B cell (primary cell): ENCODE results near the gene MYF5. TPM values are rescaled to one million over a fixed set of nuclear protein-coding genes. Genes with fewer than 3 reads are reported as not detected.

Experiments used
- ATAC-seq: fragments of 200-7000 bp; cut with Tn5 transposase; one replicate; pipeline ENCODE4 v1.10.0; 2021; ENCODE audit warnings: low read depth, mild to moderate bottlenecking, moderate number of reproducible peaks, moderate library complexity
- CTCF ChIA-PET: fragments of 350-600 bp; sonication (Branson Sonifier 250); formaldehyde crosslinking; loops from one replicate; lab custom pipeline; 2021; ENCODE audit warnings: antibody characterized with exemption, inconsistent platforms; lab: Charles Lee
- POLR2A ChIA-PET: fragments of 350-600 bp; sonication (Branson Sonifier 250); formaldehyde crosslinking; loops from one replicate; lab custom pipeline; 2021; ENCODE audit warnings: antibody characterized with exemption; lab: Charles Lee
- DNase-seq: peaks from one replicate; pipeline ENCODE4 v3.0.0; 2013
- H2AFZ ChIP-seq: 2 replicates; pipeline ENCODE4 v1.6.1; 2012; ENCODE audit warnings: mild to moderate bottlenecking, low read depth, low read length; ENCODE audit not compliant: insufficient read depth, poor library complexity, severe bottlenecking
- H3K27ac ChIP-seq, 2 donors: 1 replicate in 1 of 2; 2 replicates in 1 of 2; pipeline ENCODE4 v1.5.1; 2012 to 2013; ENCODE audit warnings: low read length in 2 of 2, mild to moderate bottlenecking in 2 of 2, moderate library complexity in 1 of 2
- H3K27me3 ChIP-seq, 4 experiments: fragments of 200-600 bp in 1 of 4; sonication (generic) in 1 of 4; replicated peaks in 1 of 4; 1 replicate in 2 of 4; 2 replicates in 2 of 4; pipeline versions ENCODE4 v1.6.1 to v1.7.0; 2013 to 2016; ENCODE audit warnings: low read length in 3 of 4, mild to moderate bottlenecking in 2 of 4, mixed read lengths in 1 of 4, moderate library complexity in 1 of 4; ENCODE audit not compliant: insufficient read depth in 4 of 4, control insufficient read depth in 3 of 4; ENCODE audit errors: control extremely low read depth in 1 of 4
- H3K36me3 ChIP-seq, 2 experiments: replicated peaks in 1 of 2; 1 replicate in 1 of 2; 2 replicates in 1 of 2; pipeline versions ENCODE4 v1.6.1 to v1.7.1; 2013; ENCODE audit warnings: low read length in 1 of 2; ENCODE audit not compliant: insufficient read depth in 2 of 2, control insufficient read depth in 1 of 2; ENCODE audit errors: control extremely low read depth in 1 of 2, extremely low read depth in 1 of 2
- H3K4me1 ChIP-seq, 2 donors: fragments of 200-600 bp in 1 of 2; sonication (generic) in 1 of 2; 1 replicate in 1 of 2; 2 replicates in 1 of 2; pipeline versions ENCODE4 v1.5.1 to v1.6.1; 2013 to 2017; ENCODE audit warnings: low read length in 2 of 2; ENCODE audit not compliant: control insufficient read depth in 2 of 2, insufficient read depth in 2 of 2
- H3K4me2 ChIP-seq: replicated peaks from 2 replicates; pipeline ENCODE3; 2012; ENCODE audit warnings: mild to moderate bottlenecking, low read depth, low read length; ENCODE audit not compliant: poor library complexity, severe bottlenecking
- H3K4me3 ChIP-seq, 5 experiments: fragments of 200-600 bp in 1 of 5; sonication (generic) in 1 of 5; 1 replicate in 3 of 5; 2 replicates in 2 of 5; pipeline versions ENCODE4 v1.5.1 to v1.7.0; 2011 to 2016; ENCODE audit warnings: low read length in 4 of 5, mild to moderate bottlenecking in 4 of 5, low read depth in 2 of 5, control low read depth in 1 of 5, moderate library complexity in 1 of 5; ENCODE audit not compliant: insufficient read depth in 1 of 5; ENCODE audit errors: control extremely low read depth in 1 of 5, extremely low read depth in 1 of 5
- H3K79me2 ChIP-seq: fragments of 200-600 bp; sonication (generic); one replicate; pipeline ENCODE4 v1.6.0; 2016; ENCODE audit warnings: low read length; ENCODE audit not compliant: control insufficient read depth, insufficient read depth
- H3K9ac ChIP-seq: fragments of 200-600 bp; sonication (generic); 2 replicates; pipeline ENCODE4 v1.6.1; 2017; ENCODE audit warnings: mild to moderate bottlenecking, low read length, moderate library complexity
- H3K9me3 ChIP-seq, 3 donors: one replicate each; pipeline versions ENCODE4 v1.6.1 to v1.7.1; 2013; ENCODE audit warnings: low read length in 2 of 3; ENCODE audit not compliant: control insufficient read depth in 2 of 3, insufficient read depth in 1 of 3; ENCODE audit errors: control extremely low read depth in 1 of 3
- H4K20me1 ChIP-seq: 2 replicates; pipeline ENCODE4 v1.6.0; 2012; ENCODE audit warnings: mild to moderate bottlenecking, low read length; ENCODE audit not compliant: insufficient read depth, control insufficient read depth, poor library complexity, severe bottlenecking
- H3K27ac Mint-ChIP-seq: one replicate; pipeline ENCODE4 v1.8.0; 2021; ENCODE audit warnings: mixed read lengths
- H3K27me3 Mint-ChIP-seq: one replicate; pipeline ENCODE4 v1.8.0; 2021; ENCODE audit warnings: mixed read lengths
- H3K4me1 Mint-ChIP-seq: one replicate; pipeline ENCODE4 v1.8.0; 2021; ENCODE audit warnings: mixed read lengths
- H3K4me3 Mint-ChIP-seq: one replicate; pipeline ENCODE4 v1.8.0; 2021; ENCODE audit warnings: mixed read lengths
- H3K9me3 Mint-ChIP-seq: one replicate; pipeline ENCODE4 v1.8.0; 2022; ENCODE audit warnings: mixed read lengths; ENCODE audit not compliant: insufficient read depth
- EZH2 ChIP-seq: IDR thresholded peaks from 2 replicates; pipeline ENCODE4 v1.6.1; 2012; ENCODE audit warnings: borderline replicate concordance, low read depth, mild to moderate bottlenecking, moderate library complexity, low read length; ENCODE audit not compliant: insufficient read depth, poor library complexity, severe bottlenecking
- WGBS: methylation state at CpG from one replicate; pipeline ENCODE4 v1.1.5; 2013; ENCODE audit warnings: missing lambda C conversion rate; ENCODE audit not compliant: insufficient coverage; 5-methylcytosine and 5-hydroxymethylcytosine counted together
- intact Hi-C: fragments of 100-400 bp; cut with micrococcal nuclease; formaldehyde crosslinking; loops from one replicate; pipeline ENCODE4 v1.10.0; 2022
- polyA plus RNA-seq: library from polyadenylated mRNA; depleted of rRNA; stranded (reverse); fragments of >200 nt; gene quantifications from 2 replicates; pipeline ENCODE4 v1.2.3, GENCODE V29; 2012
- total RNA-seq, 2 donors: library from RNA; stranded (reverse); fragments of 120-200 nt in 1 of 2; gene quantifications; 1 replicate in 1 of 2; 2 replicates in 1 of 2; pipeline versions ENCODE4 v1.2.3 to v1.2.4, GENCODE V29; 2013 to 2022
- TF ChIP-seq, protein P1 (sequence below): fragments of 200-600 bp; IDR thresholded peaks from one replicate; pipeline ENCODE4 v1.8.0; 2022; ENCODE audit warnings: antibody characterized with exemption, mild to moderate bottlenecking

The MYF5 gene
- total and polyA plus RNA-seq, 2 donors (not counting 1 experiment from before 2014, with no cell fraction given) = not detected

DNA sequence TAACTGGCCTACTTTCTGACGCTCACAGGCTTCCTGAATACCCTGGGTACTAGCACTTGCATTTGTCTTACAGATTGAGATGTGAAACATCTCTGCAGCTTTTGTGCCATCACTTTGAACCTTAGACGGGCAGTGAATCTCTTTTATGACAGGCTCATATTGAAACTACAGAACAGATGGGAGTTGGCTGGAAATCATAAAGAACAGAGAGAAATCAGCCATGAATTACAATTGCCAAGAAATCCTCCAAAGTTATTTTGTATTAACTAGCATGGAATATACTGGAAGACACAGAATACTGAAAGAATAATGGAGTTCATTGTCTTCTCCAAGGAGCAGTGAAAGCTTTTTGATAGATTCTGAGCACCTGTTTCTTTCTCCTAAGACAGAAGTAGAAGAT is 32.7 kb downstream of the MYF5 start:
- H3K4me3 Mint-ChIP-seq = no peak overlapping the region
- H3K4me1 Mint-ChIP-seq = no peaks in the 10 kb centered on the region
- Histone ChIP-seq H3K79me2 (no peaks in the 10 kb centered on the region), H3K36me3 (no peaks in the 10 kb centered on the region), H4K20me1 (no peaks in the 10 kb centered on the region), H3K27ac (no peak overlapping the region), H3K4me1 (no peaks in the 10 kb centered on the region), H3K9me3 (no peaks in the 10 kb centered on the region), H3K27me3 (no peaks in the 10 kb centered on the region), H3K4me3 (no peak overlapping the region), H3K9ac (no peak overlapping the region), H3K4me2 (no peak overlapping the region), H2AFZ (no peak overlapping the region)
- CTCF ChIA-PET = no interaction called here
- TF ChIP-seq, protein P1, sequence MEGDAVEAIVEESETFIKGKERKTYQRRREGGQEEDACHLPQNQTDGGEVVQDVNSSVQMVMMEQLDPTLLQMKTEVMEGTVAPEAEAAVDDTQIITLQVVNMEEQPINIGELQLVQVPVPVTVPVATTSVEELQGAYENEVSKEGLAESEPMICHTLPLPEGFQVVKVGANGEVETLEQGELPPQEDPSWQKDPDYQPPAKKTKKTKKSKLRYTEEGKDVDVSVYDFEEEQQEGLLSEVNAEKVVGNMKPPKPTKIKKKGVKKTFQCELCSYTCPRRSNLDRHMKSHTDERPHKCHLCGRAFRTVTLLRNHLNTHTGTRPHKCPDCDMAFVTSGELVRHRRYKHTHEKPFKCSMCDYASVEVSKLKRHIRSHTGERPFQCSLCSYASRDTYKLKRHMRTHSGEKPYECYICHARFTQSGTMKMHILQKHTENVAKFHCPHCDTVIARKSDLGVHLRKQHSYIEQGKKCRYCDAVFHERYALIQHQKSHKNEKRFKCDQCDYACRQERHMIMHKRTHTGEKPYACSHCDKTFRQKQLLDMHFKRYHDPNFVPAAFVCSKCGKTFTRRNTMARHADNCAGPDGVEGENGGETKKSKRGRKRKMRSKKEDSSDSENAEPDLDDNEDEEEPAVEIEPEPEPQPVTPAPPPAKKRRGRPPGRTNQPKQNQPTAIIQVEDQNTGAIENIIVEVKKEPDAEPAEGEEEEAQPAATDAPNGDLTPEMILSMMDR = no peak
- TF ChIP-seq EZH2 = no peak
- H3K27me3 Mint-ChIP-seq = no peaks in the 10 kb centered on the region
- no peak for ATAC-seq
- intact Hi-C loops = no loop called here
- POLR2A ChIA-PET = no interaction called here
- DNase-seq = no peak
- WGBS = 93% methylated on average over 2 of the region's 2 CpGs
- no peak overlapping the region for H3K27ac Mint-ChIP-seq
- H3K9me3 Mint-ChIP-seq = no peaks in the 10 kb centered on the region

DNA sequence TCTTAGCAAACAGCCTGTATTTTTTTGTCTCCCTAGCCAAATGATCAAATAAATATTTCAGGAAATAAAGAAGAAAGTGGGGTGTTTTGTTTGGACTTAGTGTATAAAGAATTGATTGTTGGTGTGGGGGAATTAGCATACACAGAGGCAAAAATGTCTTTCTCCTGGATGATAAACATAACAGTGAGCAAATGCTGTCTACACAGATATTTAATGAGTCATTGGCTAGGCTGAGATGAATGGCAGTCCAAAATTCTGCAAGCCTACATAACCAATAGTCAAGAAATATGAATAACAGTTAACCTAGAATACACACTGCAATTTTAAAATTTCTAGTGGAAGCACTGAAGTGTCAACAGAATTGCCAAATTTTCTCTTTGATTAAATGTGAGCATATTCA is 35.8 kb downstream of the MYF5 start:
- no peak overlapping the region for H3K27ac Mint-ChIP-seq
- no peak overlapping the region for H3K4me3 Mint-ChIP-seq
- Histone ChIP-seq H3K9me3 (peaks cover 0 to 1% (median 0%) of the 10 kb centered on the region in 3 donors), H3K27me3 (no peaks in the 10 kb centered on the region), H3K36me3 (no peaks in the 10 kb centered on the region), H3K79me2 (no peaks in the 10 kb centered on the region), H2AFZ (no peak overlapping the region), H4K20me1 (no peaks in the 10 kb centered on the region), H3K4me1 (no peaks in the 10 kb centered on the region), H3K4me3 (no peak overlapping the region), H3K9ac (no peak overlapping the region), H3K4me2 (no peak overlapping the region), H3K27ac (no peak overlapping the region)
- no peaks in the 10 kb centered on the region for H3K9me3 Mint-ChIP-seq
- TF ChIP-seq EZH2 = no peak
- TF ChIP-seq, protein P1 = no peak
- ATAC-seq = no peak
- DNase-seq = no peak
- intact Hi-C loops = no loop called here
- CTCF ChIA-PET = no interaction called here
- POLR2A ChIA-PET = no interaction called here
- H3K4me1 Mint-ChIP-seq = no peaks in the 10 kb centered on the region
- H3K27me3 Mint-ChIP-seq = no peaks in the 10 kb centered on the region
